Activated T-cell treated with anti-CD3 and anti-CD28 coated beads, Interleukin-2, amount 50 U/mL, for 1 hour (primary cell): ENCODE measurements around the gene PPCS.
A peak's percentile ranks its signal among the peaks of the same experiment; 100 is the strongest.
"Not testable (repeated sequence)": the region's sequence is repeated elsewhere in the genome, so short reads cannot be mapped to it uniquely, and the experiment has no call there.

Experiments used
- DNase-seq: peaks from one replicate; pipeline ENCODE4 v3.0.0-alpha.2; 2020

Gene PPCS

DNA sequence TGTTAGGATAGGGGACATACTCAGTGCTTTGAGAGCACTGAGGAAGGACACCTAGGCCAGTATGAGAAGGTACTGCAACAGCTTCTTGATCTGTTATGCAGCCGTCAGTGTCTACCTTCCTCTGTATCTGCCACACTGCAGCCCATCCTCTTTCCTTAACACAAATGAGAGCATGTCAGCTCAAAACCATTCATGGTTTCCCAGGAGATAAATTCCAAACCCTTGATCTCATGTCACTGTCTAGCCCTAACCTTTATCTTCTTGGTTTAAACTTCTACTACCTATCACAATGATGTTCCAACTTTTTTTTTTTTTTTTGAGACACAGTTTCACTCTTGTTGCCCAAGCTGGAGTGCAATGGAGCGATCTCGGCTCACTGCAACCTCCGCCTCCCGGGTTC is 1.9 kb upstream of the PPCS start:
- DNase-seq: no peak

DNA sequence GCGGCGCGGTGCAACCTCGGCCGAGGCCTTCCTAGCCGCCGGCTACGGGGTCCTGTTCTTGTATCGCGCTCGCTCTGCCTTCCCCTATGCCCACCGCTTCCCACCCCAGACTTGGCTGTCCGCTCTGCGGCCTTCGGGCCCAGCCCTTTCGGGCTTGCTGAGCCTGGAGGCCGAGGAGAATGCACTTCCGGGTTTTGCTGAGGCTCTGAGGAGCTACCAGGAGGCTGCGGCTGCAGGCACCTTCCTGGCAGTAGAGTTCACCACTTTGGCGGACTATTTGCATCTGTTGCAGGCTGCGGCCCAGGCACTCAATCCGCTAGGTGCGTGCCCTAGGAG is 379 bp downstream of the PPCS start:
- no peak for DNase-seq

DNA sequence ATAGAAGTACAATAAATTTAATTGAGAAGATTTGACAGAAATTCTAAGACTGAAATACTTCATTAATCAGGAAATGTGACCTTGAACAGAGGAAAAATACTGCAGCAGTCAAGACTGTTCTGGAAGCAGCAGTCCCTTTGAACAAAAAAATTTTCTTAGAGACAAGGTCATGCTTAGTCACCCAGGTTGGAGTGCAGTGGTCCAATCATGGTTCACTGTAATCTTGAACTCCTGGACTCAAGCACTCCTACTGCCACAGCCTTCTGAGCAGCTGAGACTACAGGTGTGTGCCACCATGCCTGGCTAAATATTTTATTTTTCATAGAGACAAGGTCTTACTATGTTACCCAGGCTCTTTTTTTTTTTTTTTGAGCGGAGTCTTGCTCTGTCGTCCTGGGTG is 4.9 kb downstream of the PPCS start:
- no peak for DNase-seq

DNA sequence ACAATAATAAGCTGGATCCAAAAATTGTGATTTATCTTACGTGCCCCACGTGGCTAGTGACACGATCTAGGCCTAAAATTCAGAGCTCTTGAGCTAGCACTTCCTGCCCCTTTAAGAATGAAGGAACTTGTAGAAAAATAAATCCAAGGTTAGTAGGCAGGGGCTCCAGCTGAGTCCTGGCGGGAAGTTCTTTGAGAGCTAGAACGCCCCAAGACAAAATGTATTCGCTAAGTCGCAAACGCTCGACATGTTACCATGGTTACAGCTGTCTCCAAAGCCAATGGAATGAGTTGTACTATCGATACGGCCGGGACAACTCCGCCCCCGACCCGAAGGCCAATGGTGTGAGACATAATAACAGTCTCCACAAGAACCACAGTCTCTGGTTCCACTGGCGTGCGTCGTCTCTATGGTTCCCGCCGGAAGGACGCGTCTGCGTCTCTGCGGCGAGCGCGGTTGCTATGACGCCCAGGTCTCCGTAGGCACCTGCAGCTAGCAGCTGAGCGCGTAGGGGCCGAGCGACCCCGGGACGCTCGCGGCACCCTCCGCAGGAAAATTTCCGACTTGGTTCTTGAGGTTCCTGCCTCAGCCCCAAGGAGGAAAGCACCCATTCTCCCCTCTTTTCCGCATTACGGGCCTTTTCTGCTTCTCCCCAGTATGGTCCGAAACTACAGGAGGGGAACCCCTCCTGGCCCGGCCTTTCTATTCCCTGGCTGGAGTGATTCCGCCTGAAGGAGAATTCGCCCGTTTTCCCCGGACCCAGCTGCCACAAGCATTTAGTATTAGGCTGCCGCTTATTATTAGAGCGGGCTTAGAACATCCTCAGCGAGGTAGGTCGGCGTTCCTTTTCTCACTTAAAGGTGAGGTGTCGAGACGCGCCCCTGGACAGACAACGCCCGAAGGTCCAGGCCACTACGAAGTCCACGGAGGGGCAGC is 6.8 kb downstream of the PPCS start, which contains the start of gene CCDC30:
Gene CCDC30 (plus strand): TSS at position 459 of the 936 bp plus-strand sequence. CDS start 17,266 bp downstream, outside the sequence.
- DNase-seq: peak; percentile 93

DNA sequence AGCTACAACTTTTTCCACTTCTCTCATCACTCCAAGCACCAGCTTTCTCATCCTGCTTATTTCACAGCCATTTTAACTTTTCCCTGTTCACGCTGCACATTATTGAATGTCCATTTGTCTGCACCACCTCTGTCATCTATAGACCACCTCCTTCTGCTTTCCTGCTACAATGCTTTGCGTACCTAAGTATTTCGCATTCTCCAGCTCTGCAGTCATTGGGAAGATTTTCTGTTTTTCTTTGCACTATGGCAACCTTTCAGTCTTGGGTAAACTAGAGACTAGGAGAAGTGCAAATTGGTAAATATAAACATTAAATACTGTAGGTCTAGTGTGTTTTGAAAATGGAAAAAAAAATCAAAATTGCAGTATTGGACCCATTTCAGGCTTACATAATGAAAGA is 7.6 kb downstream of the PPCS start:
- DNase-seq: no peak

DNA sequence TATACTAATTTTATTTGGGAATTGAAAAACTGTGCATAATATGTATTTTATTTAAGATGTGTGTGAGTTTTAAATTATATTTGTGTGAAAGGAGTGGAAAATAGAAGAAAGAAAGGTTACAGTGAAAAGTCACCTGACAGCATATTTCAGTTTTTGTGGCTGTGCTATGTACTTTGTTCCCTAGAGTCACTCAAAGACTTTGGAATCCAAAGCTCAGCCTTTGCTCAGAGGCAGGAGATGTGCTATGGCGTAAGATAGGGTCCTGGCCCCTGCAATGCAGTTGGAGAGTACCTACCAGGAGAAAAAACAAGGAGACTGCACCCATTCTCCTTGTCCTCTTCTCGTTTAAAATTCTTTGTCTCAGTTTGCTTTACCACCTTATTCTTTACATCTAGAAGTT is 9.7 kb downstream of the PPCS start:
- DNase-seq: no peak

DNA sequence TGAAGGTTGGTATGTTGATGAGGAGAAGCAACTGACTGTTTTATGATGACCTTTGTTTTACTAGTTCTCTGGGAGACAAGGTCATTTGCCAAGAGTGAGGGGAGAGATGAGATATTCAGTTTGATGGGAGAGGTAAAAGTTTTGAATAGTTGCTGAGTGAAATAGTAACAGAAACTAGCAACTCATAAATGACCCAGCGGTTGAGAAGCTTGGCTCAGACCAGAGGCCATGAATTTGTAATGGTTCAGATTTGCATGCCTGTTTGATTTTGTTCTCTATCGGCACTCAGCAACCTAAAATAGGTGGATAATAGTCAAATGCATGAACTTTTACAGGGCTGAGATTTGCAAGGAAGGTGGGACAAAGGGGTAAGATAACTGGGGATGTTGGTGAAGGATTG is 13.4 kb downstream of the PPCS start:
- DNase-seq: no peak

DNA sequence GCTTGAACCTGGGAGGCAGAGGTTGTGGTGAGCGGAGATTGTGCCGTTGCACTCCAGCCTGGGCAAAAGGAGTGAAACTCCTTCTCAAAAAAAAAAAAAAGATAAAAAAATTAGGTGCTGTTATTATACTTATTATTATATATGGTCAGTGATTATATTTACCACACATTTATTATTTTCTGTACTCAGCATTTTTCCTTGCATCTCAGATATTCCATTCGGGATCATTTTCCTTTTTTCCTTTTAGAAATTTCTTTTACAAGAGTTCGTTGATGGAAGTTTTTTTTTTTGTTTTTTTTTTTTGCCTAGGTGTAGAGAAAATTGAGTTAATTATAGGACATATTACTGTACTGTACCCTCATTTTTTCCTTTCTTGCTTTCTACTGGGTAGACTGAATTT is 20.3 kb downstream of the PPCS start:
- DNase-seq: no peak

DNA sequence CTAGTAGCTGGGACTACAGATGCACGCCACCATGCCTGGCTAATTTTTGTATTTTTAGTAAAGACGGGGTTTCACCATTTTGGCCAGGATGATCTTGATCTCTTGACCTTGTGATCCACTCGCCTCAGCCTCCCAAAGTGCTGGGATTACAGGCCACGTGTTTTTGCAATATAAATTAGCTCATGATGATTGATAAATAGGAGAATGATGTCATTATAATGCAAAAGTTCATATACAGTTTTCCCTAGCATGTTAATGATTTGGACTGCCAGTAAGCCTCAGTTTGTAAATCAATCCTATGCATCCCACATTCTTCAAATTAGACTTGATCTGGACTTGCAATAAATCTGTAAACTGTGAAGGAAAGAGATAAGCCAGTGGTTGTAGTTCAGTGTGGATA is 21.0 kb downstream of the PPCS start:
- DNase-seq: not testable (repeated sequence)

DNA sequence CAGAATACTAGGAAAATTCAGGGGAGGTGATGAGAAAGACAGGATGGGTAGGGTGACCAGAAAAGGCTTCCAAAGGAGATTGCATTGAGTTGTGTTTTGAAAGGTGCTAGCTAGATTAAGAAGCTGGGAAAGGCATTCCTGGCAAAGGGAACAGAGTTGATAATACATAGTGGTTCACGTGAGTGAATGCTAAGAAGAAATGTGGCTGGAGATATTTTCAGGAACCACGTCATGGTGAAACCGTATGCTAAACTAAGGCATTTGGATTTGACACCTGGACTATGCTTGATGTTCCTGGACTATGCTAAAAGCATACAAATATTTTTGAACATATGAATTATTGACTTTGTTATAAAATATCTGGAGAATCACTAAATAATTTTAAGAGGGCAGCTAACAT is 21.4 kb downstream of the PPCS start:
- no peak for DNase-seq

DNA sequence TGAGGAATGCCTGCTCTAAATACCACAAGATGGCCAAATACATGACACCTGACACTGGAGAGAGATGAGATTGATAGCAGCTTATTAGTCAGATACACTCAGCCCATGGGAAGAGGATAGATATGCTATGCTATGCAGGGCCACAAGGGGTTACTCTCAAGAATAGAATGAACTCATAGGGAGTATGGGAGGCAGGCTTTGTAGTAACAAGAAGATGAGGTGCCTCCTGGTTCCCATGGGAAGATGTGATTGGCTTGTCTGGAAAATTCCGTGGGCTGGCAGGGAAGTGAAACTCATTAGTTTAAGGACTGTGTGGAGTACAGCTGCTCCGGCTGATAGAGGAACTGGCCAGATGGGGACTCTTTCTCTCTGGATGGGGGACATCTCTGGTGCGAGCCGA is 23.3 kb downstream of the PPCS start:
- DNase-seq: no peak

DNA sequence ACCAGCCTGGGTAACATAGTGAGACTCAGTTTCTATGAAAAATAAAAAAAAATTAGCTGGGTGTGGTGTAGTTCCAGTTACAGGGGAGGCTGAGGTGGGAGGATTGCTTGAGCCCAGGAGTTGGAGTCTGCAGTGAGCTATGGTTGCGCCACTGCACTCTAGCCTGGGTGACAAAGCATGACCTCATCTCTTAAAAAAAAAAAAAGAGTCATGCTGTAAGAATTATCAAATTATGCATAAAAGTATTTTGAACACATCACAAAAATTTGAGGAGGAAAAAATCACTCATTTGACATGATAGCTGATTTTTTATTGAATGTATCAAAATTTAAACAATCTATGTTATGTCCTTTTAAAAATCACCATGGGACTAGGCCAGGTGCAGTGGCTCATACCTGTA is 24.6 kb downstream of the PPCS start:
- DNase-seq: no peak

DNA sequence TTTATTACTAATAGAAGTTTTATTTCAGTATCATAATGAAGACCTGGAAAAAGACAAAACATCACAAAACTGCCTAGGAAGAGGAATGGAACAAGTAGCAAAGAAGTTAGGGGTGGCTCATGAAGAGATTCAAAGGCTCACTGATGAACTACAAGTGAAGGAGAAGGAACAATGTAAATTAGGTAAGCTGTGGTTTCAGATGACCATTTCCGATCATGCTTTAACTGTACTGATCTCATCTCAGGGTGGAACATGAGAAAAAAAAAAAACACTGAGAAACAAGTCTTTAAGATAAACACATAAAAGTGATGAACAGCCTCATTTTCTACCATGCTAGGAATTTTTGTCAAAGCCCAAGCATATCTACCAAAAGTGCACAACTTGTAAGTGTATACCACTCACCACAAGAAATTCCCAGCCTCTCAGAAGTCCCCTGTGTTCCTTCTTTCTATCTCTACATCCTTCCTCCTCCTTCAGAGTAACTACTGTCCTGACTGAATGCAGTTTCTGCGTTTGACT is 26.4 kb downstream of the PPCS start:
- no peak for DNase-seq

DNA sequence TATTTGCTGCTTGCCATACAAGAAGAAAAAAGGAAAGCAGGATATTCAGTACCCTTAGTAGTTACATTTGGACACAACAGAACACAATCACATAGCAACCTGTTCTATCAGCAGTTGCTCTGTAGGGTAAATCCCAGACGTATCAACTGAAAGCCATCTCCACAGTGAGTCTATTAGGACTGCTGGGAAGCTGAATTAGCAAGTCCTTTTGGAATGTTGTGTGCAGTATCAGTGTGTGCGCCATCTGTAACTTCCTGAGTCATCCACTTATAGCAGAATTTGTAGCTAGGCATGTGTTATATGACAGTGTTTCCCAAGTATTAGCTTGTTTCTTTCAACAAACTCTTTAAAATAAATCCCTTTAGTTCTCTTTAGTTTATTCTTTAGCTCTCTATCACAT is 28.0 kb downstream of the PPCS start:
- DNase-seq: no peak

DNA sequence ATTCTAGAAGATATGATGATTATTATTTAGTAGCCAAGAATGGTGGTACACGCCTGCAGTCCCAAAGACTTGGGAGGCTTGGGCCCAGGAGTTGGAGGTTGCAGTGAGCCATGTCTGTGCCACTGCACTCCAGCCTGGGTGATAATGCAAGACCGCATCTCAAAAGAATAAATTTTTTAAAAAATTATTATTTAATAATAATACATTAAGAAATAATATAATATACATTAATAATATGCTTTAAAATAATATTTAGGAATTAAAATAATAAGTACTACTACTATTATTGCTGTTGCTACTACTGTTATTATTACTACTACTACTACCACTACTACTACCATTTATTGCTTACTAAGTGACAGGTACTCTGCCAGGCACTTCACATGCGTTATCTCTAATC is 33.9 kb downstream of the PPCS start:
- no peak for DNase-seq

DNA sequence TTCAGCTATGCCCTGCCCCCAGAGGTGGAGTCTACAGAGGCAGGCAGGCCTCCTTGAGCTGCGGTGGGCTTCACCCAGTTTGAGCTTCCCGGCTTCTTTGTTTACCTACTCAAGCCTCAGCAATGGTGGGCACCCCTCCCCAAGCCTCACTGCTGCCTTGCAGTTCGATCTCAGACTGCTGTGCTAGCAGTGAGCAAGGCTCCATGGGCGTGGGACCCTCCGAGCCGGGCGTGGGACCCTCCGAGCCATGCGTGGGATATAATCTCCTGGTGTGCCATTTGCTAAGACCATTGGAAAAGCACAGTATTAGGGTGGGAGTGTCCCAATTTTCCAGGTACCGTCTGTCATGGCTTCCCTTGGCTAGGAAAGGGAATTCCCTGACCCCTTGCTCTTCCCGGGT is 45.7 kb downstream of the PPCS start:
- not testable (repeated sequence) for DNase-seq

DNA sequence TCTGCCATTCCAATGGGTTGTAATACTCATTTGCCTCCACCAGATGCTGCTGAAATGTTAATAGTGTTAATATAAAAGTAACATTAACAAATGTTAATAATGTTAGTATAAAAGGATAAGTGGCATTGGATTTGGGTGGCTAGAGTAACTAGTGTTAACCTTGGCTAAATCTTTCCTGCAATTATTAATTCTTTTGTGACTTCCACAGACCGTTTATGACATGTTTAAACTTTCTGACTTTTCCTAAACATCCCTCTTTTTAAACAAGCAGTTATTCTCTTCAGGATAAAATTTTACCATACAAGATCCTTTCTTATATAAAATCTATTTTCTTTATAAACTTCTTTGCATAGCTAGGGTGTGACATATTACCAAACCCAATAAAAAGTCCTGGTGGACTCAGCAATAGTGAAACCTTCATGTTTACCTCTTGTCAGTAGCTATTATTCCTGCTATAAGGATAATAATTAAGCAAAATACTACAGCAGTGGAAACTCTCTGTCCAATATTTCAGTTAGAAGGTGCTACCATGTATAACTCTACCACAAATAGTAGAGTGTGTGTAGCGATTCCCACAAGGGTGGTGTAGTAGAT is 48.3 kb downstream of the PPCS start:
- no peak for DNase-seq

DNA sequence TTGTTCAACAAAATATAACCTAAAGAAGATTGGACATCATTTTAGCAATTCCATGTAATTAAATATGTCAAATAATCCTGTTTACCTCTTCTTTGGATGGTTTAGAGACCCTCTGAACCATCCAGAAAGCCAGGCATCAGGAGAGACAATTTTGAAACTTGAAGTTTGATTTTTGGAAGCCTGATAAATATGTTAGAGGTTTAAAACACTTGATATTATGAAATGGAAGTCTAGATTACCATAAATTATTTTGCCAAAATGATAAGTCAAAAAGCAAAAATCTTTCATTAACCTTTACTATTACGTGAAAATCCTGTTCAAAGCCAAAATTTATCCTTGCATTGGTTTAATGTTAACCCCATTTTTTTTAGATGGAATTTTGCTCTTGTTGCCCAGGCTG is 50.2 kb downstream of the PPCS start:
- DNase-seq: no peak
